ENCODE data around the gene USP9X. TPM values are rescaled to one million over a fixed set of nuclear protein-coding genes. Genes with fewer than 3 reads are reported as not detected.
A peak's percentile ranks its signal among the peaks of the same experiment; 100 is the strongest.
"Not testable (repeated sequence)": the region's sequence is repeated elsewhere in the genome, so short reads cannot be mapped to it uniquely, and the experiment has no call there.

Gene USP9X
- polyA plus RNA-seq, 4 donors, result 15.1 to 45.5 (median 16.2) TPM

GRCh38 chrX:41176263-41176662 is 91.0 kb downstream of the USP9X start:
- no peaks in the 10 kb centered on the region for H3K4me1 ChIP-seq (ENCODE audit: control insufficient read depth in 3 of 3, insufficient read depth in 2 of 3, low read depth in 1 of 3, low read length in 2 of 3)
- no peak for DNase-seq
- no peaks in the 10 kb centered on the region for H3K27me3 ChIP-seq (ENCODE audit: control insufficient read depth in 3 of 3, insufficient read depth in 3 of 3, low read length in 3 of 3)
- peaks cover 0 to 13% (median 8%) of the 10 kb centered on the region in 3 donors for H3K36me3 ChIP-seq (ENCODE audit: control insufficient read depth in 3 of 3, insufficient read depth in 2 of 3, low read depth in 1 of 3, low read length in 3 of 3)
- FAIRE-seq, result no peak
- H3K9me3 ChIP-seq (ENCODE audit: control insufficient read depth in 2 of 2, insufficient read depth in 1 of 2, low read depth in 1 of 2, low read length in 1 of 2), result no peaks in the 10 kb centered on the region
- H3K4me3 ChIP-seq (ENCODE audit: low read depth in 1 of 3, low read length in 3 of 3), result no peak overlapping the region
- H3K27ac ChIP-seq (ENCODE audit: low read depth in 1 of 3, low read length in 2 of 3), result no peak overlapping the region

- Histone ChIP-seq H3K27ac (ENCODE audit: low read depth in 1 of 3, low read length in 2 of 3) (no peak overlapping the region), H3K27me3 (ENCODE audit: control insufficient read depth in 3 of 3, insufficient read depth in 3 of 3, low read length in 3 of 3) (no peaks in the 10 kb centered on the region), H3K9me3 (ENCODE audit: control insufficient read depth in 2 of 2, insufficient read depth in 1 of 2, low read depth in 1 of 2, low read length in 1 of 2) (no peaks in the 10 kb centered on the region), H3K4me3 (ENCODE audit: low read depth in 1 of 3, low read length in 3 of 3) (no peak overlapping the region), H3K36me3 (ENCODE audit: control insufficient read depth in 3 of 3, insufficient read depth in 2 of 3, low read depth in 1 of 3, low read length in 3 of 3) (peaks cover 0 to 20% (median 6%) of the 10 kb centered on the region in 3 donors), H3K4me1 (ENCODE audit: control insufficient read depth in 3 of 3, insufficient read depth in 2 of 3, low read depth in 1 of 3, low read length in 2 of 3) (no peaks in the 10 kb centered on the region)
- WGBS, 3 donors, result 96 to 98% (median 97%) methylated on average over 3 of the region's 3 CpGs
- DNase-seq (no peak), FAIRE-seq (no peak)
Measured at GRCh38 chrX:41177297-41177696, 92.1 kb downstream of the USP9X start.

DNA sequence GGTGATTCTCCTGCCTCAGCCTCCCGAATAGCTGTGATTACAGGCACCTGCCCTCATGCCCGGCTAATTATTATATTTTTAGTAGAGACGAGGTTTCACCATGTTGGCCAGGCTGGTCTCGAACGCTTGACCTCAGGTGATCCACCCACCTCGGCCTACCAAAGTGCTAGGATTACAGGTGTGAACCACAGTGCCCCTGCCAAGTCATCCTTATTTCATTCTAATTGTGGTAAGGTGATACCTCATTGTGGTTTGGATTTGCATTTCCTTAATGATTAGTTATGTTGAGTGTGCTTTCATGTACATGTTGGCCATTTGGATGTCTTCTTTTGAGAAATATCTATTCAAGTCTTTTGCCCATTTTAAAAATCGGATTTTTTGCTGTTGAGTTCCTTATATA is 93.0 kb downstream of the USP9X start:
- FAIRE-seq, result no peak

DNA sequence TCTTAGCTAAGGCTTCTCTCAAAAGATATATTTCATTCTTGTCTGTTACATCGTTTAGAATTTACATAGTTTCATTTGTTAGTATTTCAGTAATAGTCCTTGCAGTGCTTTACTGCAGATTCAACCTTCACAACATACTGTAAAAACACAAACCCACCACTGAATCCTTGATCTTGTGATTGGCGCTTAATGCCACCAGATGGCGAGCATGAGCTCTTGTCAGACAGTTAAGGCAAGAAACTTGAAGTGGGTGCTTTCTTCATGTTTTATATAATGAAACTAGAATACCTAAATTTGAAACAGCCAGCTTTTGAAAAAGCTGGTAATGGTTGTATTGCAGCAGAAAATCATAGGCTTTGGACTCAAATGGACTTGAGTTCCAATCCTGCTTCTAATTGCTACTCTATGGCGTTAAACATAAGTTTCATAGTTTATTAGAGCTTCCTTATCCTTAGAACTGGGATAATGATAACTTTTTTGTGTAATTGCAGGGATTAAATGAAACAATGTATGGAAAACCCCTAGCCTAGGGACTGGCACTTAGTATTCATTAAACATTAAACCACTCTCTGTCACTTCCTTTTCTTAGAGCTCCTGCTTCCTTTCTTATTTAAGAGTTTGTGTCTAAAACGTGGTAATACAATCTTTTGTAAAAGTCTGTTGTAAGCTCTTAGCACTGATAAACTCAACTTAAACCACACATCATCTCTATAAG is 95.1 kb downstream of the USP9X start:
- peaks cover 0 to 18% (median 8%) of the 10 kb centered on the region in 3 donors for H3K36me3 ChIP-seq (ENCODE audit: control insufficient read depth in 3 of 3, insufficient read depth in 2 of 3, low read depth in 1 of 3, low read length in 3 of 3)
- no peaks in the 10 kb centered on the region for H3K4me1 ChIP-seq (ENCODE audit: control insufficient read depth in 3 of 3, insufficient read depth in 2 of 3, low read depth in 1 of 3, low read length in 2 of 3)
- no peak for FAIRE-seq
- DNase-seq, result peak; percentile 37 to 46
- H3K27ac ChIP-seq (ENCODE audit: low read depth in 1 of 3, low read length in 2 of 3), result peak overlapping the region in 1 of 3 donors; percentile 28
- WGBS, 3 donors, result 20 to 27% (median 20%) methylated on average over 5 of the region's 5 CpGs
- no peak overlapping the region for H3K4me3 ChIP-seq (ENCODE audit: low read depth in 1 of 3, low read length in 3 of 3)
- H3K27me3 ChIP-seq (ENCODE audit: control insufficient read depth in 3 of 3, insufficient read depth in 3 of 3, low read length in 3 of 3), result no peaks in the 10 kb centered on the region
- H3K9me3 ChIP-seq (ENCODE audit: control insufficient read depth in 2 of 2, insufficient read depth in 1 of 2, low read depth in 1 of 2, low read length in 1 of 2), result no peaks in the 10 kb centered on the region

More for the DNA sequence above, 93.0 kb downstream of the USP9X start:
- no peak overlapping the region for H3K27ac ChIP-seq (ENCODE audit: low read depth in 1 of 3, low read length in 2 of 3)
- H3K4me3 ChIP-seq (ENCODE audit: low read depth in 1 of 3, low read length in 3 of 3), result no peak overlapping the region
- peak in 1 of 2 donors; percentile 0 for DNase-seq
- H3K27me3 ChIP-seq (ENCODE audit: control insufficient read depth in 3 of 3, insufficient read depth in 3 of 3, low read length in 3 of 3), result no peaks in the 10 kb centered on the region
- no peaks in the 10 kb centered on the region for H3K4me1 ChIP-seq (ENCODE audit: control insufficient read depth in 3 of 3, insufficient read depth in 2 of 3, low read depth in 1 of 3, low read length in 2 of 3)
- WGBS, 3 donors, result 81 to 93% (median 83%) methylated on average over 7 of the region's 7 CpGs
- H3K9me3 ChIP-seq (ENCODE audit: control insufficient read depth in 2 of 2, insufficient read depth in 1 of 2, low read depth in 1 of 2, low read length in 1 of 2), result no peaks in the 10 kb centered on the region
- H3K36me3 ChIP-seq (ENCODE audit: control insufficient read depth in 3 of 3, insufficient read depth in 2 of 3, low read depth in 1 of 3, low read length in 3 of 3), result peaks cover 0 to 23% (median 6%) of the 10 kb centered on the region in 3 donors

GRCh38 chrX:41184312-41184711 is 99.1 kb downstream of the USP9X start:
- no peak for FAIRE-seq
- no peaks in the 10 kb centered on the region for H3K27me3 ChIP-seq (ENCODE audit: control insufficient read depth in 3 of 3, insufficient read depth in 3 of 3, low read length in 3 of 3)
- no peaks in the 10 kb centered on the region for H3K4me1 ChIP-seq (ENCODE audit: control insufficient read depth in 3 of 3, insufficient read depth in 2 of 3, low read depth in 1 of 3, low read length in 2 of 3)
- H3K36me3 ChIP-seq (ENCODE audit: control insufficient read depth in 3 of 3, insufficient read depth in 2 of 3, low read depth in 1 of 3, low read length in 3 of 3), result peaks cover 0 to 17% (median 6%) of the 10 kb centered on the region in 3 donors
- no peaks in the 10 kb centered on the region for H3K9me3 ChIP-seq (ENCODE audit: control insufficient read depth in 2 of 2, insufficient read depth in 1 of 2, low read depth in 1 of 2, low read length in 1 of 2)
- H3K4me3 ChIP-seq (ENCODE audit: low read depth in 1 of 3, low read length in 3 of 3), result no peak overlapping the region
- WGBS, 3 donors, result 63 to 81% (median 80%) methylated on average over 3 of the region's 3 CpGs
- H3K27ac ChIP-seq (ENCODE audit: low read depth in 1 of 3, low read length in 2 of 3), result no peak overlapping the region
- DNase-seq, result no peak

DNA sequence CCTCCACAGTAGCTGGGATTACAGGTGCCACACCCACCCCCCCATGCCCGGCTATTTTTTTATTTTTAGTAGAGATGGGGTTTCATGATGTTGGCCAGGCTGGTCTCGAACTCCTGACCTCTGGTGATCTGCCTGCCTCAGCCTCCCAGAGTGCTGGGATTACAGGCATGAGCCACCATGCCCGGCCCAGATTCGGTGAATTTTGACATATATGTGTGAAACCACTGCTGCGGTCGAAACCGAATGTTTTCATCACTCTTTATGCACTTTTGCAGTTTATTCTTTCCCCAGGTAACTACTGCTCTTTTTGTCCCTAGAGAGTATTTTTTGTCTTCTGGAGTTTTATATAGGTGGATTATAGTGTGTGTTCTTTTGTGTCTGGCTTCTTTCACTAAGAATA is 101.7 kb downstream of the USP9X start:
- WGBS, 3 donors, result 93 to 96% (median 94%) methylated on average over 7 of the region's 7 CpGs

GRCh38 chrX:41189156-41189555 is 103.9 kb downstream of the USP9X start:
- H3K36me3 ChIP-seq (ENCODE audit: control insufficient read depth in 3 of 3, insufficient read depth in 2 of 3, low read depth in 1 of 3, low read length in 3 of 3), result peaks cover 0 to 17% (median 9%) of the 10 kb centered on the region in 3 donors
- no peak overlapping the region for H3K4me3 ChIP-seq (ENCODE audit: low read depth in 1 of 3, low read length in 3 of 3)
- H3K27ac ChIP-seq (ENCODE audit: low read depth in 1 of 3, low read length in 2 of 3), result no peak overlapping the region
- FAIRE-seq (no peak), DNase-seq (no peak)
- H3K9me3 ChIP-seq (ENCODE audit: control insufficient read depth in 2 of 2, insufficient read depth in 1 of 2, low read depth in 1 of 2, low read length in 1 of 2), result no peaks in the 10 kb centered on the region
- H3K4me1 ChIP-seq (ENCODE audit: control insufficient read depth in 3 of 3, insufficient read depth in 2 of 3, low read depth in 1 of 3, low read length in 2 of 3), result no peaks in the 10 kb centered on the region
- 62 to 71% (median 68%) methylated on average over 1 of the region's 1 CpG for WGBS, 3 donors
- no peaks in the 10 kb centered on the region for H3K27me3 ChIP-seq (ENCODE audit: control insufficient read depth in 3 of 3, insufficient read depth in 3 of 3, low read length in 3 of 3)

More for the DNA sequence above, 101.7 kb downstream of the USP9X start:
- not testable (repeated sequence) for H3K4me1 ChIP-seq (ENCODE audit: control insufficient read depth in 3 of 3, insufficient read depth in 2 of 3, low read depth in 1 of 3, low read length in 2 of 3); H3K27ac ChIP-seq (ENCODE audit: low read depth in 1 of 3, low read length in 2 of 3); H3K9me3 ChIP-seq (ENCODE audit: control insufficient read depth in 2 of 2, insufficient read depth in 1 of 2, low read depth in 1 of 2, low read length in 1 of 2); H3K4me3 ChIP-seq (ENCODE audit: low read depth in 1 of 3, low read length in 3 of 3); FAIRE-seq; H3K27me3 ChIP-seq (ENCODE audit: control insufficient read depth in 3 of 3, insufficient read depth in 3 of 3, low read length in 3 of 3); DNase-seq
- H3K36me3 ChIP-seq (ENCODE audit: control insufficient read depth in 3 of 3, insufficient read depth in 2 of 3, low read depth in 1 of 3, low read length in 3 of 3), result peaks cover 0 to 15% (median 15%) of the 10 kb centered on the region in 3 donors

GRCh38 chrX:41192880-41193279 is 107.6 kb downstream of the USP9X start:
- no peak for FAIRE-seq
- peaks cover 0 to 17% (median 15%) of the 10 kb centered on the region in 3 donors for H3K36me3 ChIP-seq (ENCODE audit: control insufficient read depth in 3 of 3, insufficient read depth in 2 of 3, low read depth in 1 of 3, low read length in 3 of 3)

DNA sequence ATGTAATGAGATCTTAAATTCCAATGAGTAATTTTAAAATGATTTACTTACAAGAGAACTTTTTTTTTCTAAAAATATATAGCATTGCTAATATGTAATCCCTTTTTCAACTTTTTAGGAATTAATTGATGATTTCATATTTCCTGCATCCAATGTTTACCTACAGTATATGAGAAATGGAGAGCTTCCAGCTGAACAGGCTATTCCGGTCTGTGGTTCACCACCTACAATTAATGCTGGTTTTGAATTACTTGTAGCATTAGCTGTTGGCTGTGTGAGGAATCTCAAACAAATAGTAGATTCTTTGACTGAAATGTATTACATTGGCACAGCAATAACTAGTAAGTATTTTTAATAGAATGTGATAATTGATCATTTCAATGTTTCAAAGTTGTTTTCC is 113.2 kb downstream of the USP9X start:
- no peaks in the 10 kb centered on the region for H3K9me3 ChIP-seq (ENCODE audit: control insufficient read depth in 2 of 2, insufficient read depth in 1 of 2, low read depth in 1 of 2, low read length in 1 of 2)
- no peaks in the 10 kb centered on the region for H3K27me3 ChIP-seq (ENCODE audit: control insufficient read depth in 3 of 3, insufficient read depth in 3 of 3, low read length in 3 of 3)
- H3K4me3 ChIP-seq (ENCODE audit: low read depth in 1 of 3, low read length in 3 of 3), result no peak overlapping the region
- peaks cover 4 to 24% (median 18%) of the 10 kb centered on the region in 3 donors for H3K36me3 ChIP-seq (ENCODE audit: control insufficient read depth in 3 of 3, insufficient read depth in 2 of 3, low read depth in 1 of 3, low read length in 3 of 3)
- FAIRE-seq, result no peak
- no peaks in the 10 kb centered on the region for H3K4me1 ChIP-seq (ENCODE audit: control insufficient read depth in 3 of 3, insufficient read depth in 2 of 3, low read depth in 1 of 3, low read length in 2 of 3)
- 90 to 100% (median 96%) methylated on average over 1 of the region's 1 CpG for WGBS, 3 donors
- no peak overlapping the region for H3K27ac ChIP-seq (ENCODE audit: low read depth in 1 of 3, low read length in 2 of 3)
- no peak for DNase-seq

More at GRCh38 chrX:41192880-41193279, 107.6 kb downstream of the USP9X start:
- H3K4me3 ChIP-seq (ENCODE audit: low read depth in 1 of 3, low read length in 3 of 3), result no peak overlapping the region
- no peaks in the 10 kb centered on the region for H3K27me3 ChIP-seq (ENCODE audit: control insufficient read depth in 3 of 3, insufficient read depth in 3 of 3, low read length in 3 of 3)
- no peak overlapping the region for H3K27ac ChIP-seq (ENCODE audit: low read depth in 1 of 3, low read length in 2 of 3)
- H3K9me3 ChIP-seq (ENCODE audit: control insufficient read depth in 2 of 2, insufficient read depth in 1 of 2, low read depth in 1 of 2, low read length in 1 of 2), result no peaks in the 10 kb centered on the region
- WGBS, 3 donors, result 95 to 97% (median 97%) methylated on average over 3 of the region's 3 CpGs
- no peak for DNase-seq
- no peaks in the 10 kb centered on the region for H3K4me1 ChIP-seq (ENCODE audit: control insufficient read depth in 3 of 3, insufficient read depth in 2 of 3, low read depth in 1 of 3, low read length in 2 of 3)
